GM10266 (cell line): ENCODE data around the gene PIEZO2.
A peak's percentile ranks its signal among the peaks of the same experiment; 100 is the strongest.

Experiments used
- DNase-seq: peaks from one replicate; pipeline ENCODE4 v3.0.0; 2012; ENCODE audit errors: extremely low spot score
- TF ChIP-seq, protein P1 (sequence below): IDR thresholded peaks from 2 replicates; pipeline ENCODE4 v1.5.1; 2012; ENCODE audit warnings: mild to moderate bottlenecking, low read depth; ENCODE audit not compliant: control insufficient read depth, insufficient read depth; ENCODE audit errors: missing control alignments

Gene PIEZO2

DNA sequence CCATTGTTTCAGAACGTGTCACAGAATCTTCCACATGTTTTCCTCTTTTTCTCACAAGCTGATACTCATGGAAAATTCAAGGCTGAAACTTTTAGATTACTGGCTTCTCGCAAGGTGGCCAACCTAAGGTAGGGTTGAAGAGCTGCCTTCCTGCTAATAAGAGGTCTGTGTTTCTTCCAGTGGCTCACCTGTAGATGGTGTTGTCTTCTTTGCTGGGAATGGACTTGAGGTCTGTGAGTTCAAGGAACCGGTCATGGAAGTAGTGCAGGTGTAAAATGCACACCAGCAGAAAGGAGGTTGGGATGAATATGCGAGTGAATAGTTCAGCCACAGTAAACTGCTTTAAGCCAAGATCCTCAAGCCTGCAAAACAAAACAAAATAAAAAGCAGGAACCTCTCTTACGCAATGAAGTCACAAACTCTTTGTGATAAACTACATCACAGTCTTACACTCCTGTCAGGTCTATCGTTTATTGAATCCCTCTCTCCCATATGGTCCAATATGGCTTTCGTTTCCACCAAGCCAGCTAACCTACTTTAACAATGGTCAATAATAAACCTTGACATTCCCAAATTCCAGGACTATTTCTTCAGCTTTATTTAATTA lies 364.7 kb downstream of the PIEZO2 start:
- DNase-seq: no peak
- TF ChIP-seq, protein P1, sequence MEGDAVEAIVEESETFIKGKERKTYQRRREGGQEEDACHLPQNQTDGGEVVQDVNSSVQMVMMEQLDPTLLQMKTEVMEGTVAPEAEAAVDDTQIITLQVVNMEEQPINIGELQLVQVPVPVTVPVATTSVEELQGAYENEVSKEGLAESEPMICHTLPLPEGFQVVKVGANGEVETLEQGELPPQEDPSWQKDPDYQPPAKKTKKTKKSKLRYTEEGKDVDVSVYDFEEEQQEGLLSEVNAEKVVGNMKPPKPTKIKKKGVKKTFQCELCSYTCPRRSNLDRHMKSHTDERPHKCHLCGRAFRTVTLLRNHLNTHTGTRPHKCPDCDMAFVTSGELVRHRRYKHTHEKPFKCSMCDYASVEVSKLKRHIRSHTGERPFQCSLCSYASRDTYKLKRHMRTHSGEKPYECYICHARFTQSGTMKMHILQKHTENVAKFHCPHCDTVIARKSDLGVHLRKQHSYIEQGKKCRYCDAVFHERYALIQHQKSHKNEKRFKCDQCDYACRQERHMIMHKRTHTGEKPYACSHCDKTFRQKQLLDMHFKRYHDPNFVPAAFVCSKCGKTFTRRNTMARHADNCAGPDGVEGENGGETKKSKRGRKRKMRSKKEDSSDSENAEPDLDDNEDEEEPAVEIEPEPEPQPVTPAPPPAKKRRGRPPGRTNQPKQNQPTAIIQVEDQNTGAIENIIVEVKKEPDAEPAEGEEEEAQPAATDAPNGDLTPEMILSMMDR: no peak

DNA sequence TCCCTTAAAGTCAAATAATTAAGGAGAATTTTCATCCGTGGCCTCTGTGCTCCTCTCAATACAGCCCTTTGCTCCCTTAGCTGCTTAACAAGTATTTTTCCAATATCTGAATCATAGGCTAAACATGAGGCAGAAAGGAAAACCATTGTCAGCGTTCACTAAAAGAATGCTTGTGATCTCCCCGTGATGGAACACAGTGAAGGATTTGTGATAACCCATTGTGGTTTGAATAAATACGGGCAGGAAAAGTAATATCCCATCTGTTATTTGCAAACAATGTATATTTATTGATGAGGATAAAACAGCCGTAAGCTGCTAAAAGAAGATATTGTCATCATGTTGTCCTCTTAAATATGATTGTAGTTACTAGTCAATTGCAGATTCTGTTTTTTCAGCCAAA lies 365.4 kb downstream of the PIEZO2 start:
- TF ChIP-seq, protein P1: no peak
- DNase-seq: no peak

DNA sequence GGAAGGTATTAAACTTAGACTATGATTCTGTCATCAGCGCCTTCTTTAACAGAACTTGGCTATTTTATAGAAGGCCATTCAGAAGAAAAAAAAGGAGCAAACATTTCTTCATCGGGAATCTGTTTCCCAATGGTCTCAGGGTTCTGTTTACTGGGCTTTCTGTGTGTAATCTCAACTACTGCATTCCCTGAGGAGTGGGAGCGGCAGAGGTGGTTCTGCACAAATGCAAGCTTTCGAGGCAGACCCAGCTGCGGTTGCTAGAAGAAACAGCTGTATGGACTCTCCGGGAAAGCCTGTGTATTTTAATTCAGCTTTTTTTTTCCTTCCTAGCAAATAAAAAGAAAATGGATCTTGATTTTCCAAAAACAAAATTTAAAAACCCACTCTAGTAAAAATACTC lies 372.9 kb downstream of the PIEZO2 start:
- TF ChIP-seq, protein P1: no peak
- DNase-seq: no peak

DNA sequence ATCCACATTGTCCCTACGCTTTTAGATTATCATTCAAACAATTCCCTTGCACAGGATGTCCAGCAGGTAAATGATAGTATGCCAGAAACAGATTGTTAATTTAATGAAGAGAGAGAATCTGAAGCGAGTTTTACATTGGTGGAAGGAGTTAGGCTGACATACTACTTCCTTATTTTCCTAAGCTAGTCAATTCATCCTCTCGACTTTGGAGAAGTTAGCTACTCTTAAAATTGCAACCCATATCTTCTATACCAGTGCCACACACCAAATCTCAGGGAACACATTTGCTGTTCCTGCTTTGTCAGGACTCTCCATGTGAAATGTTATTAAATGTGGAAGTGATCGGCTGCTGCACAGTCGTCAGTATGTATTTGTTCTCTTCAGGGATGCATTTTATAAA lies 374.3 kb downstream of the PIEZO2 start:
- TF ChIP-seq, protein P1: no peak
- no peak for DNase-seq

DNA sequence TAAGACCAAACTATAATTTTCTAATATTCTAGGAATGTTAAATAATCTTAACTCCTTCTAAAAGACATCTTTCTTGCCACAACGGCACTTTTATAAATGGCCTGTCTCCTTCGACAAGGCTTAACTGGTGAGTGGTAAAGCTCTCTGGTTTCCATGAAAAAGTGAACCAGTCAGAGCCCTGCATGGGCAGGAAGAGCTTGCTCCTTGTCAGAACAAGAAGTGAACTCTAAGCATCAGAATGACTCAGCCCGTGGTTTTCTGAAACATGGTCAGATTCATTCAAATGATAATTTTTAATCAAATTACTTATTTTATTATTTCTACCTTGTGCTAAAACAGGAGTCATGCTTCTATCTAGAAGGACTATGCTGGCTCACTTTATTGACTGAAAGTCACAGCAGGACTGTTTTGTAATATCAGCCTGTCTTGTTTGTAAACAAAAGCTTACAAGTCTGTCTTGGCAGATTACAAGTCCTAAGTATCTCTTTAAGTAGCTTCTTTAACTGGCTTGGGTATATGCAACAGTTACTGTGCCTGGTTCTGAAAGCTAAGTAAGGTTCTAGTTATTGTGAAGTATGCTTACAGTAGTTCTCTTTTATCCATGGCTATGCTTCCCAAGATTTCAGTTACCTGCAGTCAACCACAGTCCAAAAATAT lies 378.2 kb downstream of the PIEZO2 start:
- TF ChIP-seq, protein P1: no peak
- peak; percentile 12 for DNase-seq

DNA sequence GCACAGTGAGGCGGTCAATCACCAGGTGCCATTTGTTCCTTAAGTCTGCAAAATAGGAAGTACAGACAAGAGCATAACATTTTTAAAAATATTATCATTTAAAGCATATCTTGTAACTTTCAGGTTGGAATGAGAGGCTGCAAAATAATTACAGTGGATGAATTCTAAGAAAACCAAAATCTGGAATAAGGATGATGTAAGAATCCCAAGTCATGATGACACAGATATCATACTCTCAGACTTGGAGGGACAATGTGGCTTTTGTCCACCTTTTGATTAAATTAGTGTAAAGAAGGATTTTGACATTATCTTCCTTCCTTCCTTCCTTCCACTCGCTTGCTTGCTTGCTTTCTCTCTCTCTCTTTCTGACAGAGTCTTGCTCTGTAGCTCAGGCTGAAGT lies 379.1 kb downstream of the PIEZO2 start:
- TF ChIP-seq, protein P1: no peak
- DNase-seq: no peak

DNA sequence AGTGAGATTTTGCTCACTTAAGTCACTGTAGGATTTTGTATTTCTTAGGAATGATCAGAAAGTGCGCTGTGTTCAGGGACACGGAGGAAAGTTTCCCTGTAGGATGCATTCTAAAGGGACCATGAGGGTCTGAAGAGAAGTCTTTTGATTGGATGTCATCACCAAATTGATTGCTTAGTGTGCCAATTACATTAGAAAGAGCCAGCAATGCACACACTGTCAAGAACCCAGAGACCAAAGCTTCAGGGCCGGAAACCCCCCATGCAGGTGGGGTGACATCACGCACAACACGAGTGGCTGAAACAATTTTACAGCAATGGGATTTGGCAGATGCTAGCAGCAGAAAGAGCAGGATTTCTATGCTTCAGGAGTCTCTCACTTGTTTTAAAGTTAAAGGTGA lies 381.1 kb downstream of the PIEZO2 start:
- DNase-seq: no peak
- TF ChIP-seq, protein P1: no peak
